Neural crest cell (in vitro differentiated cells): ENCODE data around the gene PILRB. TPM values are rescaled to one million over a fixed set of nuclear protein-coding genes. Genes with fewer than 3 reads are reported as not detected.
"Not testable (repeated sequence)": the region's sequence is repeated elsewhere in the genome, so short reads cannot be mapped to it uniquely, and the experiment has no call there.

Experiments
- DNase-seq: peaks from one replicate; pipeline ENCODE4 v3.0.0; 2021; ENCODE audit warnings: low read depth, mixed read lengths, low spot score
- H3K27ac Mint-ChIP-seq: one replicate; pipeline ENCODE4 v1.8.0; 2021; ENCODE audit warnings: mild to moderate bottlenecking, mixed read lengths; ENCODE audit not compliant: unreplicated experiment
- H3K27me3 Mint-ChIP-seq: 2 replicates; pipeline ENCODE4 v1.8.0; 2021; ENCODE audit warnings: low read depth, mild to moderate bottlenecking, mixed read lengths
- H3K36me3 Mint-ChIP-seq: 2 replicates; pipeline ENCODE4 v1.8.0; 2021; ENCODE audit warnings: low read depth, mild to moderate bottlenecking, mixed read lengths
- H3K4me1 Mint-ChIP-seq: 2 replicates; pipeline ENCODE4 v1.8.0; 2021; ENCODE audit warnings: mixed read lengths
- H3K4me3 Mint-ChIP-seq: one replicate; pipeline ENCODE4 v1.8.0; 2021; ENCODE audit warnings: mild to moderate bottlenecking, mixed read lengths
- H3K9me3 Mint-ChIP-seq: 2 replicates; pipeline ENCODE4 v1.8.0; 2021; ENCODE audit warnings: mixed read lengths
- CTCF ChIP-seq: fragments of 200-600 bp; sonication (generic); conservative IDR thresholded peaks from 2 replicates; pipeline ENCODE4 v1.5.0; 2021; ENCODE audit warnings: antibody characterized with exemption, mild to moderate bottlenecking
- long read RNA-seq: library from polyadenylated mRNA; unstranded; transcript quantifications from one replicate; pipeline ENCODE4 v2.0.0, GENCODE V29; 2020
- total RNA-seq: library from RNA; stranded (reverse); gene quantifications from 2 replicates; pipeline ENCODE4 v1.2.1, GENCODE V29; 2021

Gene PILRB
- total RNA-seq, result 36.5 and 36.6 TPM in 2 replicates
- long read RNA-seq, partial matches to known transcripts, result 0 of 1 reads
- long read RNA-seq, other reads (novel, unspliced or antisense), result 0 of 1 reads

DNA sequence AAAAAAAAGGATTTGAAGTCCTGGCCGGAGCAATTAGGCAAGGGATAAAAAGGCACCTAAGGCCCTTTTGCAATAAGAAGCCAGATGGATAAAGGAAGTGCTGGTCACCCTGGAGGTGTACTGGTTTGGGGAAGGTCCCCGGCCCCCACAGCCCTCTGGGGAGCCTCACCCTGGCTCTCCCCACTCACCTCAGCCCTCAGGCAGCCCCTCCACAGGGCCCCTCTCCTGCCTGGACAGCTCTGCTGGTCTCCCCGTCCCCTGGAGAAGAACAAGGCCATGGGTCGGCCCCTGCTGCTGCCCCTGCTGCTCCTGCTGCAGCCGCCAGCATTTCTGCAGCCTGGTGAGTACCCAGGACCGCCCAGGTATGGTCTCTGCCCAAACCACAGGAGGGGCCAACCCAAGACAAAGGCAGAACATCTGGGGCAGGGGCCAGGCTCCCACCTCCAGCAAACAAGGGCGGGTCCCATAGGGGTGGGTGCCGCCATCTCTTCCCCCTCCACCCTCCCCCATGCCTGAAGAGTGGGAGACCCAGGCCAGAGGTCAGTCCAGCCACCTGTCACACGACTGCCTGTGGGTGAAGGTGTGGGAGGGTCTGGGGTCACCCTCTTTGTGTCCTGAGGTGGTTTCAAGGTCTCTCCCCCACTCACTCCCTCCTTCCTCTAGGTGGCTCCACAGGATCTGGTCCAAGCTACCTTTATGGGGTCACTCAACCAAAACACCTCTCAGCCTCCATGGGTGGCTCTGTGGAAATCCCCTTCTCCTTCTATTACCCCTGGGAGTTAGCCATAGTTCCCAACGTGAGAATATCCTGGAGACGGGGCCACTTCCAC, at the start of gene PILRB:
TSS of gene PILRB (plus strand) at position 91 of the 830 bp plus-strand sequence. CDS start at position 277, 186 bp downstream.
- Mint-ChIP-seq H3K4me3 (no peak within 1 kb of the TSS), H3K4me1 (no peaks in the 10 kb centered on the region), H3K9me3 (no peaks in the 10 kb centered on the region), H3K27ac (no peak within 1 kb of the TSS), H3K36me3 (peaks cover 11% of the 10 kb centered on the region), H3K27me3 (no peaks in the 10 kb centered on the region)
- DNase-seq, result no peak
- no peak for TF ChIP-seq CTCF

- H3K27me3 Mint-ChIP-seq, H3K9me3 Mint-ChIP-seq, DNase-seq, H3K27ac Mint-ChIP-seq, H3K4me3 Mint-ChIP-seq, H3K4me1 Mint-ChIP-seq: not testable (repeated sequence)
- peaks cover 11% of the 10 kb centered on the region for H3K36me3 Mint-ChIP-seq
These were observed 39.6 kb upstream of the PILRB start for GRCh38 chr7:100318329-100318728.

DNA sequence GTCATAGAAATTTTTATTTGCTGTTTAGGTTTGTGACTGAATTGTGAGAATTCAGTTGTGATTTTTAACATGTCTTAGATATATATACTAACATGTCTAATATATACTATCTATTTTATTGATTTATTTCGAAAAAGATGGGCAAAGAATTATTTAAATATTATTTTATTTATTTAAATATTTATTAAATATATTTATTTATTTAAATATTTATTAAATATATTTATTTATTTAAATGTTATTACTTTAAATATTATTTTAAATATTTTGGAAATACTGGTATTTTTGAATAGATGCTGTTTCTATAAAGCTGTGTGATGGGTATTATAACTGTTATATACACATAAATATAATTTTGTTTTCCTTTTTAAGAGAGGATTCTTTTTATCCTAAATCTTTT, 36.3 kb upstream of the PILRB start:
- H3K27me3 Mint-ChIP-seq, H3K4me3 Mint-ChIP-seq, DNase-seq, H3K27ac Mint-ChIP-seq, H3K4me1 Mint-ChIP-seq, H3K9me3 Mint-ChIP-seq: not testable (repeated sequence)
- H3K36me3 Mint-ChIP-seq, result peaks cover 11% of the 10 kb centered on the region

- not testable (repeated sequence) for H3K36me3 Mint-ChIP-seq, H3K4me3 Mint-ChIP-seq, H3K27me3 Mint-ChIP-seq, H3K9me3 Mint-ChIP-seq, H3K4me1 Mint-ChIP-seq, DNase-seq
- peak overlapping the region; percentile 43 for H3K27ac Mint-ChIP-seq
These were observed 33.7 kb upstream of the PILRB start for GRCh38 chr7:100324194-100324593.

DNA sequence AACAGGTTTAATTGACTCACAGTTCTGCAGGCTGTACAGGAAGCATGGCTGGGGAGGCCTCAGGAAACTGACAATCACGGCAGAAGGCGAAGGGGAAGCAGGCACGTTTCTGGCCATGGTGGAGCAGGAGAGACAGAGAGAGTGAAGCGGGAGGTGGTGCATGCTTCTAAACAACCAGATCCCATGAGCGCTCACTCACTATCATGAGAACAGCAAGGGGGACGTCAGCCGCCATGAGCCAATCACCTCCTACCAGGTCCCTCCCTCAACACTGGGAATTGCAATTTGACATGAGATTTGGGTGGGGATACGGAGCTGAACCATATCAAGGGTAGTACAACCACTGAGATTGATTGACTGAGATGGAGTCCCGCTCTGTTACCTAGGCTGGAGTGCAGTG, 32.2 kb upstream of the PILRB start:
- not testable (repeated sequence) for DNase-seq, H3K4me3 Mint-ChIP-seq, H3K36me3 Mint-ChIP-seq, H3K27ac Mint-ChIP-seq, H3K9me3 Mint-ChIP-seq, H3K27me3 Mint-ChIP-seq, H3K4me1 Mint-ChIP-seq

GRCh38 chr7:100326914-100327313, 31.0 kb upstream of the PILRB start:
- H3K4me1 Mint-ChIP-seq, H3K36me3 Mint-ChIP-seq, DNase-seq, H3K9me3 Mint-ChIP-seq, H3K4me3 Mint-ChIP-seq, H3K27me3 Mint-ChIP-seq, H3K27ac Mint-ChIP-seq: not testable (repeated sequence)

DNA sequence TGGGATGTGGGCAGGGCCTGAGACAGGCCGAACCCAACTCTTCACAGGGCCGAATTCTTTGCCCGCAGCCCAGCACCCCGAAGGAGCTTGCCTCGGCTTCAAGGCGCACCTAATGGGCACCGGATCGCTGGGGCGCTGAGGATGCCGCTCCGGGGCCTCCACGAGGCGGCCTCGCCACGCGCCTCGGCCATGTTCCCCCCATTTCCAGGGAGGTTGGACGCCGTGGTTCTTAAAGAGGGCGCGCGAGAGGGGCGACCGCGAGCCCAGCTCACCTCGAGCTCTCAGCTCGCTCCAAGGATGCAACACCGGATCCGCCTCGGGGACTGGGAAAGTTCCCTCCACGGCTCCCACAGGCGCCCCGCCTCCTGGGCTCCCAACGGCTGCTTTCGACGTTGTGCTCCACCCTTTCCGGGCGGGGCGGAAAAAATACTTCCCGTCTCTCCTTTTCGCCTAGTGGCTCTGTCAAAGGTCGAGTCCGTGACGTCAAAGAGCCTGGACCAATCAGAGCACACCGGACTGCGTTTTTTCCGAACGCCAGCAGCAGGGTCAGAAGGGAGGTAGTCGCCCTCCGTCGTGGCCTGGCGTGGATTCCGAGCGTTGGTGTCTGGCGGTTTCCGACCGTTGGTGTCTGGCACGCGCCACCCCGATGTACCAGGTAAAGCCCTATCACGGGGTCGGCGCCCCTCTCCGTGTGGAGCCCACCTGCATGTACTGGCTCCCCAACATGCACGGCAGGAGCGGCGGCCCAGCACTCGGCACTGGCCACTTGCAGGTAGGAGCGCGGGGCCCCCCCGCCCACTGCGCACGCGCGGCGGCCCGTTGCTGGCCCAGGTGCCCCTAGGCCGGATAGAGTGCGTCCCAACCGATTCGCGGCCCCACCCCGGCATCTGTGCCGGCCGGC, 22.1 kb upstream of the PILRB start:
- H3K36me3 Mint-ChIP-seq, H3K9me3 Mint-ChIP-seq: not testable (repeated sequence)

DNA sequence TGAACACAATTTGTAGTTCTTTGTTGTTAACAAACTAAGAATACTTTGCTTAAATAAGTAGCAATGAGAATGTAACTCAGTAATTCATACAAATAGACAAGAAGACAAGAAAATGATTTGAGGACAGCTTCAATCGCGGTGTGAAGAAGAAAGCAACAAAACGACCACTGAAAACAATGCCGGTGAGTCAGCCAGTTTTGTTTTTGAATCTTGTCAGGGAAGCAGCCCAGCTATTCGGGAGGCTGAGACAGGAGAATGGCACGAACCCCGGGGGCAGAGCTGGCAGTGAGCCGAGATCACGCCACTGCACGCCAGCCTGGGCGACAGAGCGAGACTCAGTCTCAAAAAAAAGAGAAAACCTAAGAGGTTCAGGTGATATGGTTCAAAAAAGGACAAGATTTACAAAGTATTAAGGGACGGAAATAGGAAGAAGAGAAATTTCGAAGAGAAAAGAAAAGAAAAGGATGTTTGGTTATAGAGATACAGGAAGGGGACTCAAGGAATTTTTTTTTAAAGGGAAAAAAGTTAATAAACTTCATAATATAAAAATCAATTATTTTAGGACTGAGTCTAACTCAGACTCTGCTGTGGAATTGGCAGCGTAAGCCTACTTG, 19.7 kb upstream of the PILRB start:
- peaks cover 13% of the 10 kb centered on the region for H3K4me1 Mint-ChIP-seq
- H3K27ac Mint-ChIP-seq, H3K27me3 Mint-ChIP-seq, DNase-seq, H3K36me3 Mint-ChIP-seq, H3K9me3 Mint-ChIP-seq: not testable (repeated sequence)
- peak overlapping the region; percentile 61 for H3K4me3 Mint-ChIP-seq

More for the DNA sequence above, 22.1 kb upstream of the PILRB start:
- Mint-ChIP-seq H3K27ac (peak overlapping the region; percentile 71), H3K4me3 (peak overlapping the region; percentile 90), H3K4me1 (peaks cover 13% of the 10 kb centered on the region)
- not testable (repeated sequence) for H3K27me3 Mint-ChIP-seq
- peak; percentile 79 for DNase-seq

GRCh38 chr7:100341286-100341685, 16.6 kb upstream of the PILRB start:
- H3K4me1 Mint-ChIP-seq, result peaks cover 17% of the 10 kb centered on the region
- not testable (repeated sequence) for H3K36me3 Mint-ChIP-seq, H3K4me3 Mint-ChIP-seq, DNase-seq, H3K9me3 Mint-ChIP-seq, H3K27ac Mint-ChIP-seq, H3K27me3 Mint-ChIP-seq
